PFSK-1 (cell line): ENCODE data around the gene KMT2E.

Source experiments
- FOXP2 ChIP-seq: optimal IDR thresholded peaks from 2 replicates; pipeline ENCODE3; 2011; ENCODE audit warnings: borderline replicate concordance, control low read depth, inconsistent platforms; ENCODE audit not compliant: insufficient read depth; ENCODE audit errors: extremely low read length, extremely low read depth
- POLR2AphosphoS5 ChIP-seq: IDR thresholded peaks from 2 replicates; pipeline ENCODE4 v1.6.1; 2012; ENCODE audit warnings: low read depth, mild to moderate bottlenecking, control low read depth, low read length, moderate library complexity
- REST ChIP-seq, 2 experiments: IDR thresholded peaks; 2 replicates each; pipeline versions ENCODE4 v1.6.1 to v1.8.0; 2011 to 2012; ENCODE audit warnings: low read depth in 2 of 2, low read length in 2 of 2, control low read depth in 1 of 2, inconsistent platforms in 1 of 2, mild to moderate bottlenecking in 1 of 2, moderate library complexity in 1 of 2; ENCODE audit not compliant: insufficient read depth in 1 of 2
- SIN3A ChIP-seq: IDR thresholded peaks from 2 replicates; pipeline ENCODE4 v1.6.1; 2012; ENCODE audit warnings: mild to moderate bottlenecking, low read length, moderate library complexity, borderline replicate concordance; ENCODE audit not compliant: insufficient read depth
- TAF1 ChIP-seq: IDR thresholded peaks from 2 replicates; pipeline ENCODE4 v1.6.1; 2012; ENCODE audit warnings: low read length, control low read depth, borderline replicate concordance; ENCODE audit not compliant: insufficient read depth

The KMT2E gene

GRCh38 chr7:104967595-104967994, 46.4 kb upstream of the KMT2E start:
- TF ChIP-seq SIN3A: no peak
- no peak for TF ChIP-seq REST (IDR thresholded peaks at IDR 0.05; ENCODE audit: insufficient read depth in 1 of 2, low read depth in 2 of 2, low read length in 2 of 2)
- TF ChIP-seq FOXP2: no peak
- TF ChIP-seq POLR2AphosphoS5: no peak
- TF ChIP-seq TAF1: no peak

- TF ChIP-seq REST (IDR thresholded peaks at IDR 0.05; ENCODE audit: insufficient read depth in 1 of 2, low read depth in 2 of 2, low read length in 2 of 2): no peak
- TF ChIP-seq TAF1: no peak
- TF ChIP-seq SIN3A: no peak
- TF ChIP-seq FOXP2: no peak
- no peak for TF ChIP-seq POLR2AphosphoS5
These were observed 45.4 kb upstream of the KMT2E start for GRCh38 chr7:104968648-104969047.

GRCh38 chr7:104969183-104969582, 44.8 kb upstream of the KMT2E start:
- TF ChIP-seq POLR2AphosphoS5 (no peak), FOXP2 (no peak), REST (IDR thresholded peaks at IDR 0.05; ENCODE audit: insufficient read depth in 1 of 2, low read depth in 2 of 2, low read length in 2 of 2) (no peak), SIN3A (no peak), TAF1 (no peak)

GRCh38 chr7:104971290-104972071, 42.5 kb upstream of the KMT2E start:
- TF ChIP-seq FOXP2 (no peak), POLR2AphosphoS5 (no peak), TAF1 (no peak), SIN3A (no peak)

GRCh38 chr7:104972500-104972899, 41.5 kb upstream of the KMT2E start:
- TF ChIP-seq FOXP2 (no peak), REST (IDR thresholded peaks at IDR 0.05; ENCODE audit: insufficient read depth in 1 of 2, low read depth in 2 of 2, low read length in 2 of 2) (no peak), SIN3A (no peak), TAF1 (no peak), POLR2AphosphoS5 (no peak)
